Heart left ventricle (tissue), 16 donors: ENCODE results near the gene STK11IP. TPM values are rescaled to one million over a fixed set of nuclear protein-coding genes. Genes with fewer than 3 reads are reported as not detected.

Experiments used
- ATAC-seq, 4 donors: fragments of 200-7000 bp; cut with Tn5 transposase; one replicate each; pipeline ENCODE4 v1.9.1; 2020 to 2022; ENCODE audit warnings: moderate library complexity in 4 of 4, mild to moderate bottlenecking in 3 of 4, moderate number of reproducible peaks in 1 of 4
- DNase-seq, 5 donors: peaks; one replicate each; pipeline ENCODE4 v3.0.0-alpha.2; 2020
- H3K27ac ChIP-seq, 12 donors: fragments of 200-600 bp; sonication (generic) in 4 of 12; one replicate each; pipeline versions ENCODE4 v1.5.0 to v1.8.0; 2016 to 2022; ENCODE audit warnings: mild to moderate bottlenecking in 2 of 12
- H3K27me3 ChIP-seq, 9 donors: fragments of 200-600 bp; sonication (generic) in 2 of 9; one replicate each; pipeline versions ENCODE4 v1.5.1 to v1.8.0; 2016 to 2022; ENCODE audit warnings: mild to moderate bottlenecking in 3 of 9
- H3K36me3 ChIP-seq, 9 donors: fragments of 200-600 bp; sonication (generic) in 2 of 9; one replicate each; pipeline versions ENCODE4 v1.5.0 to v1.8.0; 2018 to 2022; ENCODE audit warnings: mild to moderate bottlenecking in 2 of 9
- H3K4me1 ChIP-seq, 12 donors: fragments of 200-600 bp; sonication (generic) in 4 of 12; one replicate each; pipeline versions ENCODE4 v1.5.0 to v1.8.0; 2016 to 2022; ENCODE audit warnings: mild to moderate bottlenecking in 3 of 12
- H3K4me3 ChIP-seq, 12 donors: fragments of 200-600 bp; sonication (generic) in 4 of 12; one replicate each; pipeline versions ENCODE4 v1.5.0 to v1.8.0; 2017 to 2022; ENCODE audit warnings: mild to moderate bottlenecking in 9 of 12, moderate library complexity in 4 of 12
- H3K9me3 ChIP-seq, 12 donors: fragments of 200-600 bp; sonication (generic) in 4 of 12; one replicate each; pipeline versions ENCODE4 v1.5.0 to v1.8.0; 2016 to 2022; ENCODE audit warnings: mild to moderate bottlenecking in 1 of 12
- CTCF ChIP-seq, 12 donors: fragments of 200-600 bp; sonication (generic) in 4 of 12; IDR thresholded peaks; one replicate each; pipeline versions ENCODE4 v1.5.0 to v1.8.0; 2018 to 2022; ENCODE audit warnings: antibody characterized with exemption in 12 of 12, mild to moderate bottlenecking in 5 of 12
- POLR2A ChIP-seq, 2 donors: fragments of 450-650 bp; IDR thresholded peaks; one replicate each; pipeline ENCODE4 v1.6.1; 2017; ENCODE audit warnings: antibody characterized with exemption in 2 of 2, mild to moderate bottlenecking in 2 of 2, moderate library complexity in 2 of 2
- WGBS, 4 donors: extraction: QIAGEN DNeasy Blood & Tissue Kit in 2 of 4; methylation state at CpG; one replicate each; pipeline versions ENCODE4 v1.1.5 to v1.1.7; 2013 to 2018; 5-methylcytosine and 5-hydroxymethylcytosine counted together
- intact Hi-C, 10 donors: fragments of 100-400 bp; cut with DNase I; formaldehyde crosslinking; loops; one replicate each; pipeline versions ENCODE4 v1.11.1 to v1.14.2; 2022
- polyA plus RNA-seq, 2 donors: library from polyadenylated mRNA; stranded (reverse); fragments of 200-250 nt; gene quantifications; one replicate each; pipeline ENCODE4 v1.2.3, GENCODE V29; 2013
- total RNA-seq, 9 donors: library from RNA; depleted of rRNA in 2 of 9; stranded (reverse); fragments of >200 nt in 2 of 9; fragmentation: NEBNext Ultra II Directional in 3 of 9; extraction: Animal tissue kit (Norgen Biotek cat#: 25700) in 3 of 9; gene quantifications; one replicate each; pipeline versions ENCODE4 v1.1.0 to v1.2.4, GENCODE V29; 2016 to 2023
- donor health status: ischemic (EF 13 %, LVEDD 7.1; RV severe dilation, severe dysfunction).
- donor health status: healthy with polysubstance abuse.
- donor health status: DM: no; HTN: yes; CAD: no.
- donor health status: DM: no; HTN: no; CAD: no.
- donor health status: ischemic (EF 25% LVEDD 6.9; RV normal size, moderate dysfunction).
- donor health status: ischemic (EF 25% LVEDD 5.7; RV mildly dilated, moderate dysfunction).
- donor health status: healthy.
- donor health status: DM: yes; HTN: yes; CAD: no.
- donor health status: ischemic (EF 35%, LVEDD 5.7; RV mildly dilated, moderate dysfunction).
- donor health status: nonischemic (EF 11% LVEDD 7.7; RV severe dilation, severe dysfunction).
- donor health status: DM: yes; HTN: yes; CAD: no.
- donor health status: PGD.
- donor health status: ischemic (EF 29% LVEDD 5.4; RV normal size, mild dysfunction).
- donor health status: nonischemic (EF 23%, LVEDD 6.1; RV moderate dilation, normal function).

The STK11IP gene
- total and polyA plus RNA-seq, 11 donors = 7.3 to 24.1 (median 14.9) TPM

- Histone ChIP-seq H3K36me3 (peaks cover 0 to 66% (median 34%) of the 10 kb centered on the region in 9 donors), H3K9me3 (no peaks in the 10 kb centered on the region), H3K27me3 (no peaks in the 10 kb centered on the region), H3K4me3 (no peak overlapping the region), H3K4me1 (peaks cover 0 to 50% (median 14%) of the 10 kb centered on the region in 12 donors), H3K27ac (no peak overlapping the region)
- ATAC-seq (no peak), DNase-seq (no peak)
- intact Hi-C loops = no loop called here
- 92 to 97% (median 94%) methylated on average over 10 to 11 of the region's 11 CpGs for WGBS, 4 donors
- TF ChIP-seq POLR2A (IDR thresholded peaks at IDR 0.05) = no peak
Observed at GRCh38 chr2:219613461-219614070, 15.9 kb downstream of the STK11IP start.

- intact Hi-C loops = no loop called here
- no peak overlapping the region for H3K4me3 ChIP-seq
- 92 to 94% (median 93%) methylated on average over 11 of the region's 11 CpGs for WGBS, 4 donors
- TF ChIP-seq POLR2A (IDR thresholded peaks at IDR 0.05) (no peak), CTCF (IDR thresholded peaks at IDR 0.05) (no peak)
- no peaks in the 10 kb centered on the region for H3K9me3 ChIP-seq
- ATAC-seq (no peak), DNase-seq (no peak)
- peaks cover 0 to 59% (median 28%) of the 10 kb centered on the region in 9 donors for H3K36me3 ChIP-seq
- peak overlapping the region in 1 of 12 donors; percentile 86 for H3K27ac ChIP-seq
- peaks cover 0 to 48% (median 17%) of the 10 kb centered on the region in 12 donors for H3K4me1 ChIP-seq
- H3K27me3 ChIP-seq = no peaks in the 10 kb centered on the region
Observed at GRCh38 chr2:219614076-219614860, 16.6 kb downstream of the STK11IP start.

GRCh38 chr2:219615036-219615435 lies 17.4 kb downstream of the STK11IP start:
- H3K36me3 ChIP-seq = peaks cover 0 to 53% (median 23%) of the 10 kb centered on the region in 9 donors
- H3K27ac ChIP-seq = peak overlapping the region in 2 of 12 donors; percentile 78 to 86
- WGBS, 4 donors = 92 to 95% (median 94%) methylated on average over 11 of the region's 11 CpGs
- no peaks in the 10 kb centered on the region for H3K27me3 ChIP-seq
- ATAC-seq (no peak), DNase-seq (no peak)
- H3K9me3 ChIP-seq = no peaks in the 10 kb centered on the region
- intact Hi-C loops = no loop called here
- TF ChIP-seq POLR2A (IDR thresholded peaks at IDR 0.05) (no peak), CTCF (IDR thresholded peaks at IDR 0.05) (no peak)
- H3K4me1 ChIP-seq = peaks cover 0 to 42% (median 15%) of the 10 kb centered on the region in 12 donors
- no peak overlapping the region for H3K4me3 ChIP-seq

GRCh38 chr2:219615894-219616293 lies 18.2 kb downstream of the STK11IP start:
- H3K9me3 ChIP-seq = no peaks in the 10 kb centered on the region
- H3K27ac ChIP-seq = peak overlapping the region in 11 of 12 donors; percentile 57 to 86 (median 71)
- H3K27me3 ChIP-seq = no peaks in the 10 kb centered on the region
- ATAC-seq = peak; percentile 31 to 60 (median 44)
- H3K4me3 ChIP-seq = no peak overlapping the region
- H3K4me1 ChIP-seq = peaks cover 0 to 36% (median 15%) of the 10 kb centered on the region in 12 donors
- WGBS, 4 donors = 53 to 68% (median 59%) methylated on average over 10 to 12 of the region's 12 CpGs
- intact Hi-C loops = no loop called here
- H3K36me3 ChIP-seq = peaks cover 0 to 46% (median 22%) of the 10 kb centered on the region in 9 donors
- DNase-seq = peak in 1 of 5 donors; percentile 54
- no peak for TF ChIP-seq CTCF (IDR thresholded peaks at IDR 0.05)
- TF ChIP-seq POLR2A (IDR thresholded peaks at IDR 0.05) = no peak
